ENCODE results near the gene CPEB4.

The CPEB4 gene

DNA sequence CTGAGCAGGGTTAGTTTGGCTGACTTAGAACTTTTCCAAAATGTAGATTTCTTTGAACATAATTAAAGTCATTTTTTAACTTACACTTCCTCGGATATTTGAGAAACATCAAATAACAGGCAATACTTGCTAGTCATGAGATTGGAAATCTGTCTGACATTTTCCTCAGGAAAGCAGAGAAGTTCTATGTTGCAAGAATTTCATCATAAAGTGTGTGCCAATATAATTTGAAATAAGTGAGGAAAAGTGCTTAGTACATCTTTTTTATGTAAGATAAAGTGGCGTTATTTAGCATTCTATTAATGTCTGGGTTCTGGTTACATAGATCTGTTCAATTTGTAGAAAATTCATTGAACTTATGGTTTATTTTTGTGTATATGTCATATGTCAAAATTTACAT, 52.1 kb downstream of the CPEB4 start:
- in situ Hi-C loops (cut with MboI; ENCODE audit: low sequenced_read_pairs, unreplicated experiment) = no loop called here
- TF ChIP-seq, protein P1, sequence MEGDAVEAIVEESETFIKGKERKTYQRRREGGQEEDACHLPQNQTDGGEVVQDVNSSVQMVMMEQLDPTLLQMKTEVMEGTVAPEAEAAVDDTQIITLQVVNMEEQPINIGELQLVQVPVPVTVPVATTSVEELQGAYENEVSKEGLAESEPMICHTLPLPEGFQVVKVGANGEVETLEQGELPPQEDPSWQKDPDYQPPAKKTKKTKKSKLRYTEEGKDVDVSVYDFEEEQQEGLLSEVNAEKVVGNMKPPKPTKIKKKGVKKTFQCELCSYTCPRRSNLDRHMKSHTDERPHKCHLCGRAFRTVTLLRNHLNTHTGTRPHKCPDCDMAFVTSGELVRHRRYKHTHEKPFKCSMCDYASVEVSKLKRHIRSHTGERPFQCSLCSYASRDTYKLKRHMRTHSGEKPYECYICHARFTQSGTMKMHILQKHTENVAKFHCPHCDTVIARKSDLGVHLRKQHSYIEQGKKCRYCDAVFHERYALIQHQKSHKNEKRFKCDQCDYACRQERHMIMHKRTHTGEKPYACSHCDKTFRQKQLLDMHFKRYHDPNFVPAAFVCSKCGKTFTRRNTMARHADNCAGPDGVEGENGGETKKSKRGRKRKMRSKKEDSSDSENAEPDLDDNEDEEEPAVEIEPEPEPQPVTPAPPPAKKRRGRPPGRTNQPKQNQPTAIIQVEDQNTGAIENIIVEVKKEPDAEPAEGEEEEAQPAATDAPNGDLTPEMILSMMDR (IDR thresholded peaks at IDR 0.05; ENCODE audit: borderline replicate concordance, control extremely low read depth, extremely low read depth, insufficient read depth, missing control alignments) = no peak
- DNase-seq (ENCODE audit: low spot score) = no peak

DNA sequence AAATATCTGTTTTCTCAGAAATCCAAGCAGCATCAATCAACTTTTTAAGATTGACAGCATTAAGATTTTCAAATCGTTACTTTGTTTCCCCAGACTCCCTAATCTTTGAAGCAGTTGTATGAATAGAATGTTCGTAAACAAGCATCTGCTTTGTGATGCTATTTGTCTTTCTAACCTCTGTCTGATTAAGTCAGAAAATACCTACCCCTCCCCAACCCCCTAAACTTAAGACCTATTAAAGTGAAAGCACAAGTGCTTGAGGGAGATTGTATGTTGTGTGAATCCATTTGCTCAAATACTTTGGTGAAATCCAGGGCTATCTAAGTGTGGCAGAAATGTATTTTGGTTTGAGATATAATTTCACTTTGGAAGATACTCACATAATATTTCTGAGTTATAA, 53.0 kb downstream of the CPEB4 start:
- TF ChIP-seq, protein P1 (IDR thresholded peaks at IDR 0.05; ENCODE audit: borderline replicate concordance, control extremely low read depth, extremely low read depth, insufficient read depth, missing control alignments) = no peak
- no peak for DNase-seq (ENCODE audit: low spot score)
- in situ Hi-C loops (cut with MboI; ENCODE audit: low sequenced_read_pairs, unreplicated experiment) = no loop called here

DNA sequence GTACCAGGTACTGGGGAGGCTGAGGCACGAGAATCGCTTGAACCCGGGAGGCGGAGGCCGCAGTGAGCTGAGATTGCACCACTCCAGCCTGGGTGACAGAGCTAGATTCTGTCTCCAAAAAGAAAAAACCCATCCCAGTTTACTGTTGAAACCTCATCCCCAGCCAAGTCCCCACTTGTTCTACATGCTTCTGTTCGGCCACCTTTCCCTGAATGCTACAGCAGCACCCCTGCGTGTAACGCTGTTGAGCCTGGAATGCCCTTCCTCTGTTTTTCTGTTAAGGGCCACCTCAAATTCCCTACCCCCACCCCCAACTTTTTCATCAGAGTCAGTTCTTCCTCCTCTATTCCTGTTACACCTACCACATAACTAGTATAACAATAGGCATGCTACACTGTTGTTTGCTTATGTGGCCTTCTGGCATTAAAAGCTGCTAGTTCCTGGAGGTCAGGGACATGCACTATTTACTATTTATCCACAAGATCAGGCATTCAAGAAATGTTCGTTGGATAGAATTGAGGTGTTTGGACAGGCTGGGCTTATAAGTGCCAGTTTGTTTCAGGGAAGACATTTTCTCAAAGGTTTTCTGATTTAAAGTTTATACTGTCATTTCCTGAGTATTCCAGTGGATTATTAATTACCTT, 53.7 kb downstream of the CPEB4 start:
- TF ChIP-seq, protein P1 (IDR thresholded peaks at IDR 0.05; ENCODE audit: borderline replicate concordance, control extremely low read depth, extremely low read depth, insufficient read depth, missing control alignments) = no peak
- no peak for DNase-seq (ENCODE audit: low spot score)
- in situ Hi-C loops (cut with MboI; ENCODE audit: low sequenced_read_pairs, unreplicated experiment) = no loop called here

DNA sequence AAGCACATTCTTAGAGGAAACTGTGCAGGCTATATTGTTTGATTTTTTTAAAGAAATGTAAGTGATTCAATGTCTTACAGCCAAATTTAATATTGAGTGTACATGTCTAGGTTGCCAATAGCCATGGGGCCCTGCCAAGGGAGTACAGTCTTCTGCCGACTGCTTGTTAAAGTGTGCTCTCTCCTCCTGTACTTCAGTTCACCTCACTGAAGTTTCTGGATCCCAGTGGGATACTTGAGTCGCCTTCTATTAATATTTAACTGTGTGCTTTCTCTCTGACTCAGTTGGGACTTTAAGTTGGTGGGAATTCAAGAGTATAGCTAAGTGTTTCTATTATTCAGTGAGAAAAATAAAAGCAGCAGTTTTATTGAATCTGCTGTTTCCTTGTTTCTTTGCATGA, 56.4 kb downstream of the CPEB4 start:
- no peak for DNase-seq (ENCODE audit: low spot score)
- TF ChIP-seq, protein P1 (IDR thresholded peaks at IDR 0.05; ENCODE audit: borderline replicate concordance, control extremely low read depth, extremely low read depth, insufficient read depth, missing control alignments) = no peak
- in situ Hi-C loops (cut with MboI; ENCODE audit: low sequenced_read_pairs, unreplicated experiment) = no loop called here

DNA sequence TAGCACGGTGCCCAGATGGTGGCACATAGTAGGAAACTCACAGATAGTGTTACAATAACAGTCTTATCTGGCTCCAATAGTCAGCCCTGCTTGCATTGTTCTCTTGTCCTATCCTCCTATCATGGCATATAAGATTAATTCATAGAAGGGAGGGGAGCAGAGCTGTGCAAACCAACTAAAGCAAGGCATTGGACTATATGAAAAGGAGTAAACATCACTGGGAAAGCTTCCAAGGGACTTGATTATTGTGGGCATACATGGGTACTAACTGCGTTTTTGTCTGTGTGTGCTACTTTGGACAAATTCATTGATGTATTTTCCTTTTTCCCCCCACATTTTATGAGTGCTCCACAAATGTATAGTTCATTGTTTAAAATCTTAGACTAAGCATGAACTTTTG, 57.0 kb downstream of the CPEB4 start:
- in situ Hi-C loops (cut with MboI; ENCODE audit: low sequenced_read_pairs, unreplicated experiment) = no loop called here
- TF ChIP-seq, protein P1 (IDR thresholded peaks at IDR 0.05; ENCODE audit: borderline replicate concordance, control extremely low read depth, extremely low read depth, insufficient read depth, missing control alignments) = no peak
- DNase-seq (ENCODE audit: low spot score) = no peak

DNA sequence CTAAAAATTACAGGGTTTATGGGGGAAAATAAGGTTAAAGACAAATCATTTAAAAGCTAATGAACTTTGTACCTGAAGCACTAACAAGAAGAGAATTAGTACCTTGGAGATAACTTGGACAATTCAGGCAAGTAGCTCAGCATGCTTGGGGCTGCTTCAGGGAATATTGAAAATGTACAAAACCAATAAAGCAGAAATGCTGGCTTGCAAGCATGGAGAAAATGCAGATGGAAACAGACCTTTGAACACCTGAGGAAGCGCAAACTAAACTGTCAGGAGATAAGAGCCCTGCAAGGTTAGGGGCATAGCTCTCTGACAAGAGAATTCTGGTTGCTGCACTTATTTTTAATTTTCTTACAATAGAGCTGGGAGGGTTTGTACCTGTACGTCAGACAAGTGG, 58.2 kb downstream of the CPEB4 start:
- TF ChIP-seq, protein P1 (IDR thresholded peaks at IDR 0.05; ENCODE audit: borderline replicate concordance, control extremely low read depth, extremely low read depth, insufficient read depth, missing control alignments) = no peak
- in situ Hi-C loops (cut with MboI; ENCODE audit: low sequenced_read_pairs, unreplicated experiment) = no loop called here
- no peak for DNase-seq (ENCODE audit: low spot score)

Data from GM13976 (cell line).